Glutamatergic neuron (in vitro differentiated cells): Measurements from ENCODE around the gene TCF12. TPM values are rescaled to one million over a fixed set of nuclear protein-coding genes. Genes with fewer than 3 reads are reported as not detected.

ENCODE experiments used
- DNase-seq: peaks from one replicate; pipeline ENCODE4 v3.0.0; 2022
- H3K27ac Mint-ChIP-seq: one replicate; pipeline ENCODE4 v1.8.0; 2020; ENCODE audit warnings: mild to moderate bottlenecking, mixed read lengths, inconsistent platforms; ENCODE audit not compliant: unreplicated experiment
- H3K27me3 Mint-ChIP-seq: one replicate; pipeline ENCODE4 v1.8.0; 2020; ENCODE audit warnings: mild to moderate bottlenecking, moderate library complexity, mixed read lengths, inconsistent platforms; ENCODE audit not compliant: unreplicated experiment
- H3K36me3 Mint-ChIP-seq: one replicate; pipeline ENCODE4 v1.8.0; 2020; ENCODE audit warnings: mild to moderate bottlenecking, mixed read lengths, inconsistent platforms; ENCODE audit not compliant: unreplicated experiment
- H3K4me1 Mint-ChIP-seq: one replicate; pipeline ENCODE4 v1.8.0; 2020; ENCODE audit warnings: mild to moderate bottlenecking, low read depth, mixed read lengths, inconsistent platforms; ENCODE audit not compliant: unreplicated experiment
- H3K4me3 Mint-ChIP-seq: one replicate; pipeline ENCODE4 v1.8.0; 2020; ENCODE audit warnings: mild to moderate bottlenecking, mixed read lengths, inconsistent platforms; ENCODE audit not compliant: unreplicated experiment
- H3K9me3 Mint-ChIP-seq: one replicate; pipeline ENCODE4 v1.8.0; 2020; ENCODE audit warnings: mild to moderate bottlenecking, moderate library complexity, mixed read lengths, inconsistent platforms; ENCODE audit not compliant: unreplicated experiment
- total RNA-seq: library from RNA; stranded (reverse); fragmentation: NEBNext Ultra II Directional; extraction: Animal tissue kit (Norgen Biotek cat#: 25700); gene quantifications from one replicate; pipeline ENCODE4 v1.2.1, GENCODE V29; 2021; ENCODE audit not compliant: unreplicated experiment
- TF ChIP-seq, protein P1 (sequence below): fragments of 200-600 bp; sonication (generic); IDR thresholded peaks from one replicate; pipeline ENCODE4 v1.5.0; 2021; ENCODE audit not compliant: partially characterized antibody, unreplicated experiment

The TCF12 gene
- total RNA-seq, 1 donor from 2014 or later, result 140 TPM

DNA sequence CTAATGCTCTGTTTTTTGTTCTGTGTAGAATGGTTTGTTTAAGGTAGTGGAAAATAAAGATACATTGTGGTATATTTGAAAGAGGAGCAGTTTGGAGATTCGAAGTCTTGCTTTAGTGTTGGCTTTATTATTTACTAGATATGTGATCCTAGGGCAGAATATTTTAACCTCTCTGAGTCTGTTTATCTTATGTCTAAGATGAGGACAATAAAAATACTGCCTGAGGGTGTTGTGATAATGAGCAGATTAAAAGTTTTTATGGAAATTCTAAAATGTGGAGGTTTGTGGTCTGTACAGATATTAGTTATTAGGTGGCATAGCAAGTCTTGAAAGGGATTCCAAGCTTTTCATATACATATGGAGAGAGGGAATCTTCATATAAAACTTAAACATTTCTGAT, 15.0 kb downstream of the TCF12 start:
- TF ChIP-seq, protein P1, sequence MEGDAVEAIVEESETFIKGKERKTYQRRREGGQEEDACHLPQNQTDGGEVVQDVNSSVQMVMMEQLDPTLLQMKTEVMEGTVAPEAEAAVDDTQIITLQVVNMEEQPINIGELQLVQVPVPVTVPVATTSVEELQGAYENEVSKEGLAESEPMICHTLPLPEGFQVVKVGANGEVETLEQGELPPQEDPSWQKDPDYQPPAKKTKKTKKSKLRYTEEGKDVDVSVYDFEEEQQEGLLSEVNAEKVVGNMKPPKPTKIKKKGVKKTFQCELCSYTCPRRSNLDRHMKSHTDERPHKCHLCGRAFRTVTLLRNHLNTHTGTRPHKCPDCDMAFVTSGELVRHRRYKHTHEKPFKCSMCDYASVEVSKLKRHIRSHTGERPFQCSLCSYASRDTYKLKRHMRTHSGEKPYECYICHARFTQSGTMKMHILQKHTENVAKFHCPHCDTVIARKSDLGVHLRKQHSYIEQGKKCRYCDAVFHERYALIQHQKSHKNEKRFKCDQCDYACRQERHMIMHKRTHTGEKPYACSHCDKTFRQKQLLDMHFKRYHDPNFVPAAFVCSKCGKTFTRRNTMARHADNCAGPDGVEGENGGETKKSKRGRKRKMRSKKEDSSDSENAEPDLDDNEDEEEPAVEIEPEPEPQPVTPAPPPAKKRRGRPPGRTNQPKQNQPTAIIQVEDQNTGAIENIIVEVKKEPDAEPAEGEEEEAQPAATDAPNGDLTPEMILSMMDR, result no peak

DNA sequence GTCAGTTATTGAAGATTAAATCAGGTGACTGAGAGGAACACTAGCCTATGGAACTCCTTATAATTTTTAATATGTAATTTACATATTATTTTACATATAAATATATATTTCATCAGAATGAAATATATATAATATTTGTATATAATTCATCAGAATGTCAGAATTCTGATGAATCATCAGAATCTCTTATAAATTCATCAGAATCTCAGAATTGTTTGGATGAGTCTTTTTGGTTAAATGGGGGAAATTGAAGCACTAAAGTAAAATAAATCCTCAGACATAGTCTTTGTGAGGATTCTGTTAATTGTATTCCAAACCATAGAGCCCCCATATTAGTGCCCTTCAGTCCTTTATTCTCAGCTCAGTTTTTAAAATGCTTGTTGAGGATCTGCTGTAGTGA, 15.4 kb downstream of the TCF12 start:
- H3K27me3 Mint-ChIP-seq, result no peaks in the 10 kb centered on the region
- no peak overlapping the region for H3K27ac Mint-ChIP-seq
- peaks cover 10% of the 10 kb centered on the region for H3K36me3 Mint-ChIP-seq
- H3K9me3 Mint-ChIP-seq, result peaks cover 13% of the 10 kb centered on the region
- no peak for DNase-seq
- TF ChIP-seq, protein P1, result no peak
- H3K4me3 Mint-ChIP-seq, result no peak overlapping the region
- peaks cover 10% of the 10 kb centered on the region for H3K4me1 Mint-ChIP-seq

More for the DNA sequence above, 15.0 kb downstream of the TCF12 start:
- H3K9me3 Mint-ChIP-seq, result peaks cover 13% of the 10 kb centered on the region
- H3K27ac Mint-ChIP-seq, result no peak overlapping the region
- no peaks in the 10 kb centered on the region for H3K27me3 Mint-ChIP-seq
- H3K4me3 Mint-ChIP-seq, result no peak overlapping the region
- peaks cover 10% of the 10 kb centered on the region for H3K4me1 Mint-ChIP-seq
- no peak for DNase-seq
- H3K36me3 Mint-ChIP-seq, result peaks cover 10% of the 10 kb centered on the region

GRCh38 chr15:56934269-56934668, 15.8 kb downstream of the TCF12 start:
- Mint-ChIP-seq H3K36me3 (peaks cover 10% of the 10 kb centered on the region), H3K9me3 (peaks cover 13% of the 10 kb centered on the region), H3K4me3 (no peak overlapping the region), H3K27ac (no peak overlapping the region), H3K27me3 (no peaks in the 10 kb centered on the region), H3K4me1 (peaks cover 10% of the 10 kb centered on the region)
- TF ChIP-seq, protein P1, result no peak
- DNase-seq, result no peak

- Mint-ChIP-seq H3K27me3 (no peaks in the 10 kb centered on the region), H3K4me1 (peaks cover 7% of the 10 kb centered on the region), H3K36me3 (peaks cover 10% of the 10 kb centered on the region), H3K9me3 (peaks cover 12% of the 10 kb centered on the region), H3K27ac (no peak overlapping the region), H3K4me3 (no peak overlapping the region)
- TF ChIP-seq, protein P1, result no peak
- no peak for DNase-seq
Measured at GRCh38 chr15:56936929-56937328, 18.5 kb downstream of the TCF12 start.

- peaks cover 10% of the 10 kb centered on the region for H3K36me3 Mint-ChIP-seq
- no peak overlapping the region for H3K4me3 Mint-ChIP-seq
- H3K27ac Mint-ChIP-seq, result no peak overlapping the region
- H3K27me3 Mint-ChIP-seq, result no peaks in the 10 kb centered on the region
- peaks cover 6% of the 10 kb centered on the region for H3K4me1 Mint-ChIP-seq
- DNase-seq, result no peak
- TF ChIP-seq, protein P1, result no peak
- peaks cover 12% of the 10 kb centered on the region for H3K9me3 Mint-ChIP-seq
Measured at GRCh38 chr15:56939257-56939656, 20.8 kb downstream of the TCF12 start.
